GM23248 (cell line): ENCODE measurements around the gene MED17.

Source experiments
- EZH2 ChIP-seq: fragments of 200-600 bp; sonication (generic); IDR thresholded peaks from 2 replicates; pipeline ENCODE4 v1.6.1; 2018; ENCODE audit warnings: antibody characterized with exemption, mild to moderate bottlenecking; ENCODE audit not compliant: insufficient read depth, poor library complexity, severe bottlenecking
- EZH2phosphoT487 ChIP-seq: fragments of 200-600 bp; sonication (generic); IDR thresholded peaks from 2 replicates; pipeline ENCODE4 v1.6.1; 2018; ENCODE audit warnings: antibody characterized with exemption, moderate library complexity, mild to moderate bottlenecking, low read depth; ENCODE audit not compliant: insufficient read depth

DNA sequence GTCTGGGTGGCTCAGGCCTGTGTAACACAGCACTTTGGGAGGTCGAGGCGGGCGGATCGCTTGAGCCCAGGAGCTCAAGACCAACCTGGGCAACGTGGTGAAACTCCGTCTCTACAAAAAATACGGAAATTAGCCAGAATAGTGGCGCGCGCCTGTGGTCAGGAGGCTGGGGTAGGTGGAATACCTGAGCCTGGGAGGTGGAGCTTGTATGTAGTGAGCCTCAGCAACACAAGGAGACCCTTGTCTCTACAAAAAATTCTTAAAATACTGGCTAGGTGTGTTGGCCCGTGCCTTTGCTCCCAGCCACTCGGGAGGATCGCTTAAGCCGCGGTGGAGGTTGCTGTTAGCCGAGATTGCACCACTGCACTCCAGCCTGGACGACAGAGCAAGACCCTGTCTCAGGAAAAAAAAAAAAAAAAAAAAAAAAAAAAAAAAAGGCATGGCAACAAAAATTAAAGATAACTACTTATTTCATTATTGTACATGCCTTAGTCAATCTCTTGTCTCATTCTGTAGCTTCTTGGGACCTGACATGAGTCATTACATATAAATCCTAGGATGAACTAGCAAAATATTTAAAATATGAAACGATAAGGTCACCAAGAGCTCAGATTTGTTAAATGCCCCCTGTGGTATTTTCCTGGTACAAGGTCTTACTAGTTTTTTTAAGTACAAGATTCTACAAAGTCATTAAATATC is 43.9 kb upstream of the MED17 start:
- TF ChIP-seq EZH2 (no peak), EZH2phosphoT487 (no peak)
